Activated naive CD8-positive, alpha-beta T cell treated with anti-CD3 and anti-CD28 coated beads, Interleukin-2, amount 10 ng/mL, durations not matched to agents 7 days and 5 days (primary cell): ENCODE measurements around the gene KRT10. TPM values are rescaled to one million over a fixed set of nuclear protein-coding genes. Genes with fewer than 3 reads are reported as not detected.
"Not testable (repeated sequence)": the region's sequence is repeated elsewhere in the genome, so short reads cannot be mapped to it uniquely, and the experiment has no call there.

Experiments
- ATAC-seq: fragments of 150-1000 bp; cut with Tn5 transposase; one replicate; pipeline ENCODE4 v1.10.0; 2021; ENCODE audit warnings: low read depth, moderate library complexity
- POLR2A ChIA-PET: fragments of 350-600 bp; sonication (Branson Sonifier 250); formaldehyde crosslinking; loops from one replicate; lab custom pipeline; 2021; ENCODE audit warnings: antibody characterized with exemption; lab: Charles Lee
- DNase-seq: peaks from one replicate; pipeline ENCODE4 v3.0.0; 2021
- H3K27ac Mint-ChIP-seq: one replicate; pipeline ENCODE4 v1.8.0; 2022; ENCODE audit warnings: mild to moderate bottlenecking, mixed read lengths
- H3K27me3 Mint-ChIP-seq: one replicate; pipeline ENCODE4 v1.8.0; 2022; ENCODE audit warnings: mild to moderate bottlenecking, moderate library complexity, mixed read lengths
- H3K36me3 Mint-ChIP-seq: one replicate; pipeline ENCODE4 v1.8.0; 2021; ENCODE audit warnings: mild to moderate bottlenecking, mixed read lengths
- H3K4me1 Mint-ChIP-seq: one replicate; pipeline ENCODE4 v1.8.0; 2021; ENCODE audit warnings: mixed read lengths
- H3K4me3 Mint-ChIP-seq: one replicate; pipeline ENCODE4 v1.8.0; 2022; ENCODE audit warnings: mild to moderate bottlenecking, moderate library complexity, mixed read lengths
- H3K9me3 Mint-ChIP-seq: one replicate; pipeline ENCODE4 v1.8.0; 2021; ENCODE audit warnings: mixed read lengths
- total RNA-seq, 2 experiments: library from RNA; stranded (reverse); gene quantifications; one replicate each; pipeline ENCODE4 v1.2.3, GENCODE V29; 2021

The KRT10 gene
- total RNA-seq, 2 experiments from 2014 or later = 25.7 to 28.6 TPM

DNA sequence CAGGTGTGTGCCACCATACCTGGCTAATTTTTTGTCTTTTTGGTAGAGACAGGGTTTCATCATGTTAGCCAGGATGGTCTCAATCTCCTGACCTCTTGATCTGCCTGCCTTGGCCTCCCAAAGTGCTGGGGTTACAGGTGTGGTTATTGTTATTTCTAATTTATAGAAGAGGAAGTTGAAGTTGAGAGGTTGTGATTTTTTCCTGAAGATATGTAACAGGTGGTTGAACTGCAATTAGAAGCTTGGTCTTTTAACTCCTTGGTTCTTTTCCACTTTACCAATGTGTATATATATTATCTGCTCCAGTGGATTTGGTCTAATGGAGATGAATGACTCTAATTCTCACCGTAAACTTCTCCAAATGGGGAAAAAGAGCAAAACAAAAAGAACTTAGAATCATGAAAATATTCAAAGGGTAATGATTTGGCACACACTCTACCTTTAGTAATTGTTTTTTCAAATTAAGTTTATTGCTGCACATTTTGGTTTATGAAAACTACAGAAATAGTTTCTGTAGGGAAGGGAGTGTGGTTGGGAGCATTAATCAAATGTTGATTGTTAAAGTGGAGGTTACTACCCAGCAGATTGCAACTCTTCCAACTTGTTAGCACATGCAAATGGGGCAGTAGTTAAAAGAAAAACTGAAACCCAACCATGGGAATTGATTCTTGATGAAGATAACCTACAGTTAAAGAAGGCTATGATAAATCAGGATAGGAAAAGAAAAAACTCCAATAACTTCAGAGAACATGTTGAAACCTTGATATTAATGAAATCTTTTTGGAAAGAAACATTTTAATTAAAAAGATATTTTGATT is 1.8 kb upstream of the KRT10 start:
- H3K27me3 Mint-ChIP-seq = no peaks in the 10 kb centered on the region

DNA sequence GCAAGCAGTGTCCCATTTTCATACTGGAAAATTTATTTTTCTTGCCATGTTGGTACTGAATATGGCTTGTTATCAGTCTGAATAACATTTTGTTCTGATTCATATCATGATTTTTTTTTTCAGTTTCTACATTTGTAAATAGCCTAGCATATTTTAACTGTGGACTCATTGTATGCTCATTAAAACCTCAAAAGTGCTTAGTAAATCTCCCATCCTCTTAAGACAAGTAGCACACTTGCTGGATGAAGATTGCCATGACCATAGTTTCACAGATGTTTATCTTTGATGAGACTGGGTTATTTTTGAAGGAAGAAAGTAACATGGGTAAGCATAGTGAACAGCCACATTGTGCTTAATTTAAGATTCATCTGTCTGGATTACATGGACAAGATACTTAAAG is 878 bp downstream of the KRT10 start:
- H3K4me1 Mint-ChIP-seq = peaks cover 27% of the 10 kb centered on the region
- ATAC-seq = no peak
- no peak overlapping the region for H3K4me3 Mint-ChIP-seq
- no peak overlapping the region for H3K27ac Mint-ChIP-seq
- no peaks in the 10 kb centered on the region for H3K27me3 Mint-ChIP-seq
- peaks cover 22% of the 10 kb centered on the region for H3K36me3 Mint-ChIP-seq
- no peak for DNase-seq
- peaks cover 1% of the 10 kb centered on the region for H3K9me3 Mint-ChIP-seq
- POLR2A ChIA-PET = no interaction called here

More for the DNA sequence above, 1.8 kb upstream of the KRT10 start:
- H3K4me3 Mint-ChIP-seq = no peak overlapping the region
- H3K9me3 Mint-ChIP-seq = no peaks in the 10 kb centered on the region
- H3K4me1 Mint-ChIP-seq = peaks cover 33% of the 10 kb centered on the region
- ATAC-seq = no peak
- no peak for DNase-seq
- H3K27ac Mint-ChIP-seq = no peak overlapping the region
- peaks cover 14% of the 10 kb centered on the region for H3K36me3 Mint-ChIP-seq
- POLR2A ChIA-PET = no interaction called here

DNA sequence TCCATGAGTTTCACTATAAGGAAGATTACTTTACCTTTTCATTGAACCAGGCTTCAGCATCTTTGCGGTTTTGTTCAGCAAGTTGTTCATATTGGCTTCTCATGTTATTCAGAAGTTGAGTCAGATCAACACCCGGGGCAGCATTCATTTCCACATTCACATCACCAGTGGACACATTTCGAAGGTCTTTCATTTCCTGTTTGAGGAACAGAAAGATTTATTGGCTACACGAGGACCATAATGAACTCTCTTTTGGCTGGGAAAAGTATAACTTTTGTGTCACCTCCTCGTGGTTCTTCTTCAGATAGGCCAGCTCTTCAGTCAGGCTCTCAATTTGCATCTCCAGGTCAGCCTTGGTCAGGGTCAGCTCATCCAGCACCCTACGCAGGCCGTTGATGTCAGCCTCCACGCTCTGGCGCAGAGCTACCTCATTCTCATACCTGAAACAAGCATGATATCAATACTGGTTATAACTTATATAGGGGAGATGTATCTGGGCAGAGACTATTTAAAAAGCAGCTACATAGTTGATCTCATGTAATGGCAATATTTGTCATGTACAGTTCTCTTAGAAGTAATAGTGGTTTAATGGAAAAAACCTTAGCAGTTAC is 2.1 kb downstream of the KRT10 start:
- no peak for DNase-seq
- no peaks in the 10 kb centered on the region for H3K27me3 Mint-ChIP-seq

DNA sequence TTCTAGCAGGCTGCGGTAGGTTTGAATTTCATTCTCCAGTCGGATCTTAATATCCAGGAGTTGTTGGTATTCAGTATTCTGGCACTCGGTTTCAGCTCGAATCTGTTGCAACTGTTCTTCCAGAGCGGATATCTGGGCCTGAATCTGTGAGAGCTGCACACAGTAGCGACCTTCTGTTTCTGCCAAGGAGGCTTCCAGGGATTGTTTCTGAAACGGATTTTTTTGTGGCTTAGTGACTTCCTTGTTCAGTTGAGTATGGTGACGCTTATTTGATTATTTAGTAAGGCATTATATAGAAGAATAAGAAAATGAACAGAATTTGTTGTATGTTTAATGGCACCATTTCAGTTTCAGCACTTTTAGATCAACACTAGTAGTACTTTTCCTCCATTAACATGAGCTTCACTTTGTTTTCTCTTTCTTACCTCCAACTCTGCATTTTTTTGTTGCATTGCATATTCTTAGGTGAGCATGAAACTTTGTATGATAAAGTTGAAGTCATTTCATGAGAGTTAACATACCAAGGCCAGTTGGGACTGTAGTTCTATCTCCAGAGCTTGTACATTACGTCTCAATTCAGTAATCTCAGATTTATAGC is 2.8 kb downstream of the KRT10 start:
- peaks cover 27% of the 10 kb centered on the region for H3K4me1 Mint-ChIP-seq
- peaks cover 1% of the 10 kb centered on the region for H3K9me3 Mint-ChIP-seq
- H3K27ac Mint-ChIP-seq = peak overlapping the region; percentile 75
- no peaks in the 10 kb centered on the region for H3K27me3 Mint-ChIP-seq
- POLR2A ChIA-PET = interaction anchor here (1.0 to 1.8 kb wide), 5 partner anchors 8 to 1197 kb away, joined by 4 to 19 read pairs (median 4); partner anchors contain the start of genes DNAJC7 and SMARCE1
- ATAC-seq = no peak
- DNase-seq = no peak
- peaks cover 22% of the 10 kb centered on the region for H3K36me3 Mint-ChIP-seq
- peak overlapping the region; percentile 84 for H3K4me3 Mint-ChIP-seq

More for the DNA sequence above, 2.1 kb downstream of the KRT10 start:
- H3K36me3 Mint-ChIP-seq = peaks cover 22% of the 10 kb centered on the region
- H3K9me3 Mint-ChIP-seq = peaks cover 1% of the 10 kb centered on the region
- H3K4me1 Mint-ChIP-seq = peaks cover 27% of the 10 kb centered on the region
- POLR2A ChIA-PET = no interaction called here
- no peak for ATAC-seq
- H3K27ac Mint-ChIP-seq = no peak overlapping the region
- peak overlapping the region; percentile 84 for H3K4me3 Mint-ChIP-seq

DNA sequence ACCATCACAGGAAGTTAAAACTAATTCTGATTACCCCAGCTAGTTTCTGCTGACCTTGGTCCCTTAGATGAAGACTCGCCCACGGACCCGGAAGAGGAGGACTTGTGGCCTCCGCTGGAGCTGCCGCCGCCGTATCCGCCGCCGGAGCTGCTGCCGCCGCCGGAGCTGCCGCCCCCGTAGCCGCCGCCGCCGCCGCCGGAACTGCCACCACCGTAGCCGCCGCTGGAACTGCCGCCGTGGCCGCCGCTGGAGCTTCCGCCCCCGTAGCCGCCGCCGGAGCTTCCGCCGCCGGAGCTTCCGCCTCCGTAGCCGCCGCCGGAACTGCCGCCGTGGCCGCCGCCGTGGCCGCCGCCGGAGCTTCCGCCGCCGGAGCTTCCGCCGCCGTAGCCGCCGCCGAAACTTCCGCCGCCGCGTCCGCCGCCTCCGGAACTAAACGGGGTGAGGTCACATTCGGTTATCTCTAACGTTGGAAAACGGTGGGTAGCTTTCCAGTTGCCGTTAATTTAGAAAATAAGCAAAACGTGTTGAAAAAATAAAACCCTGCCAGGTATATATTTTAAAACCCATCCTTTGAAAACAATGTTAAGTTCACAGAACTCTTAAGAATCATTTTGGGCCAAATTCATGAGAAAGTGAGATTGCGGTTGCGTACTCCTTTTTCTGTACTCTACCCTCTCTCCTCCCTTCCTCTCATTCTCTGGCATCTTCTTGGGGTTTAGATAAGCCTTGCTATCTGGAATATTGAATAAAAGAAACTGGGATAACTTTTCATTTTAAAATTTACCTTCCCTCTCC is 3.5 kb downstream of the KRT10 start:
- DNase-seq = peak; percentile 87
- Mint-ChIP-seq H3K36me3 (peaks cover 22% of the 10 kb centered on the region), H3K4me3 (peak overlapping the region; percentile 87), H3K27me3 (peaks cover 5% of the 10 kb centered on the region), H3K9me3 (peaks cover 1% of the 10 kb centered on the region), H3K4me1 (peaks cover 22% of the 10 kb centered on the region), H3K27ac (peak overlapping the region; percentile 76)
- ATAC-seq = peak; percentile 80
- POLR2A ChIA-PET = interaction anchor here (0.6 to 1.8 kb wide), 7 partner anchors 9 to 1198 kb away, joined by 3 to 19 read pairs (median 4); partner anchors contain the start of genes DNAJC7 and SMARCE1

DNA sequence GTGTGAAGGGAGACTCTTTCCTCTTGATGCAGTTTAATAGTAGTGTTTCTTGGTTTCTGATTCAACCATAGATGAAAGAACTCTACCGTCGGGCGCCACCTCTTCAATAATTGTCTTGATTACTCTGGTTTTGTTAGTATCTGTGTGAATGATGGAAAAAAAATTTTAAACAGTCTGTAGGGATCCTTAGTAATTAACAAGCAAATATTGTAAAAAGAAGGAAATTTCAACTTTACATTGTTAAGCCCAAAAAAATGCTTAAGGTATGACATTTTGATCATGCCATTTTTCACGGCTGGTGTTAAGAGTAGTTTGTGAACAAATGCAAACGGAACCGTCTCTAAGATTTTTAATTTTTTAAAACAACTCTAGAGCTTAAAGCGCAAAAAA is 4.1 kb downstream of the KRT10 start:
- Mint-ChIP-seq H3K27me3 (peaks cover 9% of the 10 kb centered on the region), H3K9me3 (peaks cover 1% of the 10 kb centered on the region), H3K27ac (peak overlapping the region; percentile 76), H3K4me3 (peak overlapping the region; percentile 87), H3K4me1 (peaks cover 22% of the 10 kb centered on the region), H3K36me3 (peaks cover 21% of the 10 kb centered on the region)
- DNase-seq (no peak), ATAC-seq (no peak)
- POLR2A ChIA-PET = interaction anchor here (0.8 to 1.8 kb wide), 5 partner anchors 9 to 871 kb away, joined by 3 to 19 read pairs (median 4); partner anchors contain the start of gene SMARCE1

DNA sequence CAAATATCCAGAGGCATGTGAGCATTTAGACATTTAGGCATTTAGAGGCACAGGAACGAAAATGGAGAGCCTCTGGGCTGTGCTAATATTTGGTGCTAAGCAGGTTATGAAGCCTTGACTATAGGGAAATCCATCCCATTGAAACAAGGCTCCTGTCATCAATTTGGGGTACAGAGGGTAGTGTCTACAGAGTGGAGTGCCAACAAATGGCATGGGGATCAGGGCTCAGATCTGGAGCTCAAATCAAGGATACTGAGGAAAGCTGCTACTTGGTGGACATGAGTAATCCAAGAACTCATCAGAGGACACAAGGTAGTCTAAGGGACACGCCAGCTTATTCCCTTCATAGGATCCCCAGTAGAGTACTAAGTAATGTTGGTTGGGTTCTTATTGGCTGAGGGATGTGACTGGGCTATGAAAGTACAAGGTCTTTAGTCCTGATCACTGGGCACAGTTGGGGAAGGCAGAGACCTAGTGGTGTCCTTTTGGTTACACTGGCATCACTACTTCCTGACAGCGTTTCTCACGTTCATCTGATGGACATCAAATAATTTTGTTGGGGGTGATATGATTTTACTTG is 5.2 kb downstream of the KRT10 start:
- Mint-ChIP-seq H3K9me3 (peaks cover 1% of the 10 kb centered on the region), H3K27ac (peak overlapping the region; percentile 64), H3K4me3 (peak overlapping the region; percentile 66), H3K4me1 (peaks cover 22% of the 10 kb centered on the region), H3K36me3 (peaks cover 17% of the 10 kb centered on the region), H3K27me3 (peaks cover 18% of the 10 kb centered on the region)
- no peak for ATAC-seq
- DNase-seq = no peak
- POLR2A ChIA-PET = no interaction called here

DNA sequence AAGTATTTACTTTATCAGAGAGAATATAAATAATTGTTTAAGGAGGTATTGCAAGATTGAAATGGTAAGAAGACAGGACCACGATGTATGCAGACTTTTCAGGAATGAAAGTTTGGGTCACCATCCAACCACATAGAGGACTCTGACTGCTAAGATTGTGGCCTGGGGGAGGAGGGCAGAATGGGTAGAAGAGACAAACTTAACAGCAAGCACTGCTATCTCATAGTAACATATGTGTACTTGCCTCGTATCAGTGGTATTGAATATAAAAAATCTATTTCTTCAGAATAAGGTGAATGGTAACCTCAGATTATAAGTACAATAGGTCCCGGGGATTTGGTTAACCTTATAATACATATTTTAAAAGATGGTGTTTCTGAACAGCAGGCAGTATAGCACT is 5.8 kb downstream of the KRT10 start:
- POLR2A ChIA-PET = no interaction called here
- peaks cover 24% of the 10 kb centered on the region for H3K27me3 Mint-ChIP-seq
- H3K4me3 Mint-ChIP-seq = no peak overlapping the region
- no peak for ATAC-seq
- peaks cover 17% of the 10 kb centered on the region for H3K36me3 Mint-ChIP-seq
- peaks cover 22% of the 10 kb centered on the region for H3K4me1 Mint-ChIP-seq
- DNase-seq = no peak
- H3K27ac Mint-ChIP-seq = no peak overlapping the region
- H3K9me3 Mint-ChIP-seq = peaks cover 1% of the 10 kb centered on the region

DNA sequence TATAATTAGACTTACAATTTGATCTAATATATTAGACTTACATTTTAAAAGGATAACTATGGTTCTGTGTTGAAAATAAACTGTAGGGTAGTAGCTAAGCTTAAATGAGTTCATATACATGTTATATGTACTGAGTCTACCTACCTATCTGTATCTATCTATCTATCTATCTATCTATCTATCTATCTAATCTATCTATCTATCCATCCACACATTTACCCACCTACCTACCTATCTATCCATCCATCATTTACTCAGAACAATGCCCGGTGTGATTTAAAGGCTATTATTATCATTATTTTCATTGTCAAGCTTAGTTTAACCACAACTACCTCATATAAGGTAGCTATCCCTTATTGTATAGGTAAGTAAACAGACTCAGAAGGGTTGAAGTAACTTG is 7.0 kb downstream of the KRT10 start:
- H3K4me1 Mint-ChIP-seq = peaks cover 18% of the 10 kb centered on the region
- no peak for DNase-seq
- no peak for ATAC-seq
- peaks cover 35% of the 10 kb centered on the region for H3K27me3 Mint-ChIP-seq
- peaks cover 1% of the 10 kb centered on the region for H3K9me3 Mint-ChIP-seq
- no peak overlapping the region for H3K27ac Mint-ChIP-seq
- H3K36me3 Mint-ChIP-seq = peaks cover 17% of the 10 kb centered on the region
- POLR2A ChIA-PET = no interaction called here
- no peak overlapping the region for H3K4me3 Mint-ChIP-seq

DNA sequence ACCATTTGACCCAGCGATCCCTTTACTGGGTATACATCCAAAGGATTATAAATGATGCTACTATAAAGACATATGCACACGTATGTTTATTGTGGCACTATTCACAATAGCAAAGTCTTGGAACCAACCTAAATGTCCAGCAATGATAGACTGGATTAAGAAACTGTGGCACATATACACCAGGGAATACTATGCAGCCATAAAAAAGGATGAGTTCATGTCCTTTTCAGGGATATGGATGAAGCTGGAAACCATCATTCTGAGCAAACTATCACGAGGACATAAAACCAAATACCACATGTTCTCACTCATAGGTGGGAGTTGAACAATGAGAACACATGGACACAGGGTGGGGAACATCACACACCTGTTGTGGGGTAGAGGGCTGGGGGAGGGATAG is 7.8 kb downstream of the KRT10 start:
- peaks cover 13% of the 10 kb centered on the region for H3K36me3 Mint-ChIP-seq
- POLR2A ChIA-PET, DNase-seq, H3K27ac Mint-ChIP-seq, H3K9me3 Mint-ChIP-seq, ATAC-seq, H3K4me3 Mint-ChIP-seq: not testable (repeated sequence)
- H3K4me1 Mint-ChIP-seq = peaks cover 10% of the 10 kb centered on the region
- H3K27me3 Mint-ChIP-seq = peaks cover 42% of the 10 kb centered on the region

DNA sequence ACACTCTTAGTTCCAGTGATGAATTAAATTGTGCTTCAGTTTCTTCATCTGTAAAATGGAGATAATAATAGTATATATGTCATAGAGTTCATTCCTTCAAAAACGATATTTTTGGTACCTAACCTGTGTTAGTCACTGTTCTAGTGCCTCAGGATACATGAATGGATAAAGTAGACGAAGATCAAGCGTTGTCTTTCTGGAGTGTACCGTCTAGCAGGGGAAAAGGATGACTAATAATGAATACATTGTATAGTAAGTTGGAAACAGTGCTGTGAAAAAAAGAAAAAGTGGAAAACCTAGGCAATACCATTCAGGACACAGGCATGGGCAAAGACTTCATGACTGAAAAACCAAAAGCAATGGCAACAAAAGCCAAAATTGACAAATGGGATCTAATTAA is 8.6 kb downstream of the KRT10 start:
- no peak for ATAC-seq
- Mint-ChIP-seq H3K27ac (no peak overlapping the region), H3K27me3 (peaks cover 50% of the 10 kb centered on the region)

DNA sequence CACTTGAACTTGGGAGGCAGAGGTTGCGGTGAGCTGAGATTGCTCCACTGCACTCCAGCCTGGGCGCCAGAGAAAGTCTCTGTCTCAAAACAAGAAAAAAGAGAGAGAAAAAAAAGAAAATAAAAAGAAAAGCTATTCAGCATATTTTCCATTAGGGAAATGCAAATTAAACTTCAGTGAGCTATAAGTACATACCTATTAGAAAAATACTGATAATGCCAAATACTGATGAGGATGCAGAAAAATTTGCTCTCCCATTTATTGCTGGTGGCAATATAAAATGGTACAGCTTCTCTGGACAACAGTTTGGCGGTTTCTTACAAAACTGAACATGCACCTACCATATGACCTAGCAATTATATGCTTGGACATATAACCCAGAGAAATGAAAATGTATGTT is 9.8 kb downstream of the KRT10 start:
- no peak overlapping the region for H3K4me3 Mint-ChIP-seq
- H3K27me3 Mint-ChIP-seq = peaks cover 57% of the 10 kb centered on the region
- H3K36me3 Mint-ChIP-seq = peaks cover 10% of the 10 kb centered on the region
- peaks cover 2% of the 10 kb centered on the region for H3K4me1 Mint-ChIP-seq
- H3K9me3 Mint-ChIP-seq = peaks cover 1% of the 10 kb centered on the region
- POLR2A ChIA-PET = no interaction called here
- H3K27ac Mint-ChIP-seq = no peak overlapping the region
- no peak for DNase-seq
- no peak for ATAC-seq

More for the DNA sequence above, 8.6 kb downstream of the KRT10 start:
- Mint-ChIP-seq H3K9me3 (peaks cover 1% of the 10 kb centered on the region), H3K36me3 (peaks cover 13% of the 10 kb centered on the region), H3K4me3 (no peak overlapping the region), H3K4me1 (peaks cover 6% of the 10 kb centered on the region)
- POLR2A ChIA-PET = no interaction called here
- no peak for DNase-seq
